Islet precursor cell (in vitro differentiated cells): Measurements from ENCODE around the gene C2CD4D.

ENCODE experiments used
- DNase-seq: peaks from one replicate; pipeline ENCODE4 v3.0.0-alpha.2; 2018

Gene C2CD4D

DNA sequence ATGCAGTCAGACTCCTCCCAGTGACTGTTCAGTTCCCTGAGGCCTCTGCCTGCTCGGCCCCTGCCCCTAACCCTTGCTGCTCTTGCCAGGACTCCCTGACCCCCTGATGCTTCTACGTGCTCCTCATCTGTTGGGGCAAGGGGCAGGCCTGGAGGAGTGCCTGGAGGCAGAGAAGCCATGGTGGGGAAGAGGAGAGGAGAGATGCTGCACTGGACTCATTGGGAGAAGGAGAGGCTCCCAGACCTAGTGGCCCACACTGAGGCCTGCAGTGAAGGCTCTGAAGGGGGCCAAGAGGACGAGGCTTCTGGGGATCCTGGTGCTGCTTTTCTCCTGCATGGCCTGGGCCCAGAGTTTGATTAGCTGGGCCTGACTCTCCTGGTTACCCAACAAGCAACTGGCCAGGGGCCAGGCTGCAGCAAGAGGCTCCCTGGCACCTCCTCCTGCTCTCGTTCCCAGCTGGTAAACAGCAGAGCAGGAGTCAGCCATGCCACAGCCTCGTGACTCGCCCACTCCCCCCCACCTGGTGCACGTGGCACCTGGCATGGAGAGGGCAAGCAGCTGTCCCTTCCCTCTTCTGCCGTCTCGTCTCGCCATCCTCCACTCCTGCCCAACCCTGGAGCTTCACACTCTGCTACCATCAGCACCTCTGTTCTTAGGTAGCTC lies 7.2 kb downstream of the C2CD4D start:
- DNase-seq, result no peak

DNA sequence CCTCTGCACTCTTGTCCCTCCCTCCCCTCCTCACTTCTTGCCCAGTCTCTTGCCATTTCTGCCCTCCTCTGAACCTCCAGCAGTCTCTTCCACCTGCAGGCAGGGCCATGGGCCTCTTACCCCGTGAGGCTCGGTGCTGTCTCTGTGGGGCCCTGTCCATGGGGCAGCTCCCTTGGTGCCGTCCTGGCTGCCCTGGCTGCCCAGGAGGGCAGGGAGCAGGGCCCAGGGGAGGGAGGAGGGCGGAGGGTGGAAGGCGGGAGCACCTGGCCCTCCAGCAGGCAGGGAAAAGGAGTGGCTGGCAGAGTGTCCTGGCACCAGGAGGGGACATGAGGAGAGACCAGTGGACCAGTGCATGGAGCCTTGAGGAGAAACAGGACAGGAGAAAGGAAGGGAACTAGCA lies 8.0 kb downstream of the C2CD4D start, which contains the start of gene RORC:
Gene RORC (minus strand): TSS at position 198 of the 400 bp plus-strand sequence. CDS start 38 bp downstream, at position 160.
- no peak for DNase-seq

GRCh38 chr1:151831256-151831591 lies 8.4 kb downstream of the C2CD4D start:
- no peak for DNase-seq

GRCh38 chr1:151830055-151830454 lies 9.6 kb downstream of the C2CD4D start:
- no peak for DNase-seq

GRCh38 chr1:151829352-151830046 lies 10.1 kb downstream of the C2CD4D start:
- no peak for DNase-seq

DNA sequence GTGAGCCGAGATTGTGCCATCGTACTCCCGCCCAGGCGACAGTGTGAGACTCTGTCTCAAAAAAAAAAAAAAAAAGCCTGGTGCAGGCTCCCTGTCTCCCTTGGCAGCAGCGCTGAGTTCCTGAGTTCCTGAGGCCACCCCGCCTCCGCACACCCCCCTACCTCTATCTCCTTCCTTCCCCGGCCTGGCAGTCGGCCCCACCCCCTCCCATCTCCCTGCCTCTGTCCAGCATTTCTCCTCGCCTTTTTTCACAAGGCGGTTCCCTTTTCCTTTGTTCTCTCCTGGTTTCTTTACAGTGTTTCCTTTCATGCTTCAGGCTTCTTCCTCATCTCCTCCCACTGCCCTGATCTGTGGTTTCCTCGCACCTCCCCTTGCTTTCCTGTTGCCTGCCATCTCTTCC lies 10.7 kb downstream of the C2CD4D start:
- DNase-seq, result peak; percentile 90

- no peak for DNase-seq
Observed at GRCh38 chr1:151827853-151828252, 11.8 kb downstream of the C2CD4D start.

DNA sequence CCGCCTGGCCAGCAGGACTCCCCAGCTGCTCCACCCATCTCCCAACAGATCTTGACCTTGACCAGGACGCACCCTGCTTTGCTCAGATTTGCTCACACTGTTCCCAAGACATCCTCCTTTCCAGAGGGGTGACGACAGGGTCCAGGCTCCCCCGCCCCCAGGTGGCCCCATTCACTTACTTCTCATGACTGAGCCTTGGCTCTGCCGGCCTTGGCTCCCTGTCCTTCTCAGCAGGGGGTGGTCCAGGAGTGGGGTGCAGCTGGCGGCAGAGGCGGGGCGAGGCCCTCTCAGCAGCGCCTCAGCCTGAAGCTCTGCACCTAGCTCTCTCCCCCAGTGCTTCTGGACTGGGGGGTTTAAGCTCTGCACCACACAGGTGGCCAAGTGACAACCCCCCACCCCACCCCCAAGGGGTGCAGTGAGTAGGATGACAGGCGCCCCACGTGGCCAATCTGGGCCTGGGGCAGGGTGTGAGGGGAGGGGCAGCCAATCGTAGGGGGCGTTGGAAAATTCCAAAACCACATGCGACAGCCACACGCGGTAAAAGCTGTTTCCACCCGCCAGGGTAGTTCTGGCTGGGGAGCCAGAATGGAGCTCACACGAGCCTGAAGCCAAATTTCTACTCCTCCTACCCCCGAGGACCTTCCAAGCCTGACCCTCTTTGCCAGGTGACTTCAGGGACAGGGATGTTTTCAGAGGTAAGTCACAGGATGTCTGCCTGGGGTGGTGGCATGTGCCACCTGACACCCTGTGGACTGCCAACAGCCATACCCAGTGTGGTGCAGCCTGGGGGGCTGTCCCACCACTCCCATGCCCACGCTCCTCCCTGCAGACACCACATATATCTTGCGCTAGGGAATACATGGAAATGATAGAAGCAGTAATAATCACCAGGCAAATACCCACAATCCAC lies 13.6 kb downstream of the C2CD4D start:
- DNase-seq, result no peak

GRCh38 chr1:151825204-151825603 lies 14.4 kb downstream of the C2CD4D start:
- DNase-seq, result no peak

GRCh38 chr1:151823175-151823574 lies 16.4 kb downstream of the C2CD4D start:
- DNase-seq, result no peak

GRCh38 chr1:151822404-151822803 lies 17.2 kb downstream of the C2CD4D start:
- DNase-seq, result no peak

DNA sequence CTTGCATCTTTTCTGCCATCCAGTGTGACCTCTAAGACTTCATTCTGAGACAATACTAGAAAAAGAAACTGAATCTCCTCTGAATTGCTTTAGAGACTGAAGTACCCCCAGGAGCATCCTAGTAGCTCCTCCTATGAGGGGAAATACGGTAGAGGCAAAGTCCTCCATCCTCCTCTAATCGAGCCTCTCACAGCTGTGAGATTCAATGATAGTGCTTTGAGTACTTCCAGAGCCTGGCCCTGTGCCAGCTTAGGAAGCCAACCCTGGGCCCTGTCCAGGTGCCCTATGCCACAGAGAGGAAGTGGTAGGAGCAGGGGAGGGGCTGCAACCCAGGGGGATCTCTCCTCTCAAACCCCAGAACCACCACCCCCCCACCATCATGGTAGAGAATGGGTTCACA lies 18.7 kb downstream of the C2CD4D start:
- DNase-seq, result no peak

GRCh38 chr1:151819976-151820623 lies 19.5 kb downstream of the C2CD4D start:
- no peak for DNase-seq

DNA sequence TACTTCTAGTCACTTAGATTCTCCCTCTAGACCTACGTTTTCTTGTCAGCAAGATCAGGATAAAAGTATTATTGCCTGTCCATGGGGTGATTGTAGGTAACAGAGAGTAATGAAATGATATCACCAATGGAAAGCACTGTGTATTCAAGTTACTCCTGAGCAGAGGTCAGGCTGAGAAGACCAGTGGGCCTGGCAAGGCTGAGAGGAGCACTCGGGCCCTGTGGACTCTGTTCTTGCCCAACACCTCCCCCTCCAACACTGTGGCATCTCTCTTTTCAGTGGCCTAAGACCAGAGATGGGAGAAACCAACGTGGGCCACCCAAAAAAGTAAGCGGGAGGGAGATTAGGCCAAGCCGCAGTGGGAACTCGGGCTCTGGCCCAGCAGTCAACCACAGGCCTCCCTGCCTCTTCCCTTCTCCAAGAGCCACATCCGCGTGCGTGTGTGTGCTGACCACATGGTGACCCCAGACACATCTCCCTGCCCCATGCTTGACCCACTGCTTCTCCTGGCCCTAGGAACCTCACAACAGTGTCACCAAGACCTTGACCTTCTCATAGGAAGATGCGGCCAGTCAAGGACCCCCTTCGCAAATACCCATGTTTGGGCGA lies 20.3 kb downstream of the C2CD4D start:
- no peak for DNase-seq

GRCh38 chr1:151817353-151817730 lies 22.3 kb downstream of the C2CD4D start:
- no peak for DNase-seq

DNA sequence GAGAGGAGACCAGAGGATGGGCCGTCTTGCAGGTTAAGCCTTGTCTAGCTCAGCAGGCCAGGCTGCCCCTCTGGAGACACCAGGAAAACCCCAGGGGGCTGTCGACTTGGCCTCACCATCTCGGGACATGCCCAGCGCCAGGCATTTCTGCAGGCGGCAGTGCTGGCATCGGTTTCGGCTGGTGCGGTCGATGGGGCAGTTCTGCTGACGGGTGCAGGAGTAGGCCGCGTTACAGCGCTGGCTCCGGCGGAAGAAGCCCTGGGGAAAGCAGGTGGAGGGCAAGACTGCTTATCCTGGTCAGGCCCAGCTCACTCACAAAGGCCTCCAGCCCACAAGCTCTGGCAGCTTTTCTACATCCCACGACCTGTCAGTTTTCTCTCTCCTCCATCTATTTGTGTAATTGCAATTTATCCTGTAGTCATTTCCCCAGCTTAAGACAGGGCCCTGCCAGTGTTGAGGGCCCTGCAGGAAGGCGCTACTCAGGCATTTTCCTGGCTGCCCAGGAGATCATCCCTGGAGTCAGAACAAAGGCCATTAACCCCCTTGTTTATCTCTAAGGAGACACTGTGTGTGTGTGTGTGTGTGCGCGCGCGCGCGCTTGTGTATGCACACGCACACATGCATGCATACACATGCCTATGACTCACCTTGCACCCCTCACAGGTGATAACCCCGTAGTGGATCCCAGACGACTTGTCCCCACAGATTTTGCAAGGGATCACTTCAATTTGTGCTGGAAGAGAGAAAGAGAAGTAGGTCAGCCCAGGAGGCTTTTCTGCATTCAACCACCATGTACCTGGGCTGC lies 22.9 kb downstream of the C2CD4D start:
- DNase-seq, result no peak

- DNase-seq, result no peak
Observed at GRCh38 chr1:151815716-151816327, 23.8 kb downstream of the C2CD4D start.

DNA sequence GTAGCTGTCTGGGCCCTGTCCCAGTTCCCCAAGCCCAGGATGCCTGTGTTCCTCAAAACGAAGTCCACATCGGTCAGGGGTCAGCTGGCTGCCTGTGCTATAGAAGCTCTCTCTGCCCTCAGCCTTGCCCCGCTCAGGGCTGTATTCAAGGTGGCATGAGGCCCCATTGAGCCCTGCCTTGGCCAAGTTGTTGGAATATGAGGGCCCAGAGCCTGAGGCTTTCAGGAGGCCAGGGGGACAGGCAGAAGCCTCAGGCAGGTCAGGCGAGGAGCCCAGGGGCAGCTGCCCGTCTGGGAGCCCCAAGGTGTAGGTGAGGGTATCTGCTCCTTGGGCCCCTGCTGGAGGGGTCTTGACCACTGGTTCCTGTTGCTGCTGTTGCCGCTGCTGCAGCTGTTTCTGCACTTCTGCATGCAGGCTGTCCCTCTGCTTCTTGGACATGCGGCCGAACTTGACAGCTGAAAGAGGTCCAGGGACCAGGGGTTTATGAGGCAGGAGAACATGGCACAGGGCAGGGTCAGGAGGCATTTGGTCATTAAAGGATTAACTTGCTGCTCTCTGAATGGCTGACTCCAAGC lies 24.6 kb downstream of the C2CD4D start:
- DNase-seq, result no peak

- no peak for DNase-seq
Observed at GRCh38 chr1:151814426-151814825, 25.2 kb downstream of the C2CD4D start.

DNA sequence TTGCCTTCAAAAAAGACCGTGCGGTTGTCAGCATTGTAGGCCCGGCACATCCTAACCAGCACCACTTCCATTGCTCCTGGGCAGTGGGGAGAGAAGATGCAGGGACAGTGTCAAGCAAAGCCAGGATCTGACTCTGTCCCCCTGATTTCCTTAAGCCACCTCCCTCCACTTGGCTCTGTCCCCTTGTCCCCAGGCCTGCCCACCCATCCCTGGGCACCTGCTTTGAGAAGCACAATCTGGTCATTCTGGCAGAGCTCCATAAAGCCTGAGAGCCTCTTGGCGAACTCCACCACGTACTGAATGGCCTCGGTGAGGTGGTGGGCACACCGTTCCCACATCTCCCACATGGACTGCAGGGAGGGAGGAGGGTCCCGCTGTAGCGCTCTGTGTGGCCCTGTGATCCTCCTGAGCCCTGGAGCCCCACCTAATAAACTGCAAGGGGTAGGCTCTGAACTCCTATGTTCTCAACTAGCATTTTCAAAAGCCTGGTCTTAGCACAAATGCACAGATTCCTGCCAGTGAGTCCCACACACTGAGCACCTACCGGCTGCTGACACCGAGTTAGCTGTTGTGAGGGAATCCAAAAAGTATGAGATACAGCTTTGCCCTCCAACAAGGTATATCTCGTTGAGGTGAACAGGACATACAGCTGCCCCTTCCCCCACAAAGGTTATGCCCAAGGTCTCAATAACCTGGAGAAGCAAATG lies 26.2 kb downstream of the C2CD4D start:
- no peak for DNase-seq
